PC-9 (cell line): ENCODE data around the gene LMCD1.

Experiments
- EZH2 ChIP-seq: fragments of 200-600 bp; sonication (generic); IDR thresholded peaks from 2 replicates; pipeline ENCODE4 v1.8.0; 2017; ENCODE audit warnings: antibody characterized with exemption, low read depth
- TF ChIP-seq, protein P1 (sequence below): fragments of 200-600 bp; sonication (generic); conservative IDR thresholded peaks from 2 replicates; pipeline ENCODE4 v1.6.1; 2017; ENCODE audit warnings: mixed run types, antibody characterized with exemption, mild to moderate bottlenecking, moderate library complexity

GRCh38 chr3:8552223-8552762, 50.7 kb downstream of the LMCD1 start:
- TF ChIP-seq, protein P1, sequence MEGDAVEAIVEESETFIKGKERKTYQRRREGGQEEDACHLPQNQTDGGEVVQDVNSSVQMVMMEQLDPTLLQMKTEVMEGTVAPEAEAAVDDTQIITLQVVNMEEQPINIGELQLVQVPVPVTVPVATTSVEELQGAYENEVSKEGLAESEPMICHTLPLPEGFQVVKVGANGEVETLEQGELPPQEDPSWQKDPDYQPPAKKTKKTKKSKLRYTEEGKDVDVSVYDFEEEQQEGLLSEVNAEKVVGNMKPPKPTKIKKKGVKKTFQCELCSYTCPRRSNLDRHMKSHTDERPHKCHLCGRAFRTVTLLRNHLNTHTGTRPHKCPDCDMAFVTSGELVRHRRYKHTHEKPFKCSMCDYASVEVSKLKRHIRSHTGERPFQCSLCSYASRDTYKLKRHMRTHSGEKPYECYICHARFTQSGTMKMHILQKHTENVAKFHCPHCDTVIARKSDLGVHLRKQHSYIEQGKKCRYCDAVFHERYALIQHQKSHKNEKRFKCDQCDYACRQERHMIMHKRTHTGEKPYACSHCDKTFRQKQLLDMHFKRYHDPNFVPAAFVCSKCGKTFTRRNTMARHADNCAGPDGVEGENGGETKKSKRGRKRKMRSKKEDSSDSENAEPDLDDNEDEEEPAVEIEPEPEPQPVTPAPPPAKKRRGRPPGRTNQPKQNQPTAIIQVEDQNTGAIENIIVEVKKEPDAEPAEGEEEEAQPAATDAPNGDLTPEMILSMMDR = no peak
- no peak for TF ChIP-seq EZH2
